ENCODE results near the gene RXRA.

RXRA gene

DNA sequence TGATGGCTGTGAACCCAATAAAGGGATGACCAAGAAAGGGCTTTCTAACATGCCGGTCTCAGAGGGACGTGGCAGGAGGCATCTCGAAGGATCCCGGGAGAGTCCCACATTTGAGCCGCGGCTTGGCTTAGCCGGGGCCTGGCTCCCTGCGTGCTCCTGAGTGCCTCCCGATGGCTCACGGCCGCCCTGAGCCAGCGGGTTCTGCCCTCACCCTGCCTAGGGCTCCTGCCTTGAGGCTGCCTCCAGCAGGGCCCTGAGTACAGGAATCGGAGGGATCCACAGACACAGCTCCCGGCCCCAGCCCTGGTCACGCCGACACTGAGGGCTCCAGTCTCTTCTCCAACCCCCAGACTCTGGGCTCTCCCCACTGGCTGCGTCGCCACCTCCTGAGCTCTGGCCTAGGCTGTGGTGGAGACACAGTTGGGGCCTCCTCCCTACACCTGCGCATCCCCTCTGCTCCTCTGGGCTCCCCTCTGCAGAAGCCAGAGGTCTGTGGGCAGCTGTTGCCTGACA is 44.1 kb upstream of the RXRA start:
- H3K79me2 ChIP-seq (ENCODE audit: insufficient read depth, low read length), result no peaks in the 10 kb centered on the region
- H3K9ac ChIP-seq (ENCODE audit: low read depth, low read length), result no peak overlapping the region
- no peaks in the 10 kb centered on the region for H3K9me3 ChIP-seq (ENCODE audit: insufficient read depth, low read length, severe bottlenecking)
- ATAC-seq (ENCODE audit: insufficient read depth, low read depth) (no peak), DNase-seq (no peak)
- H2AFZ ChIP-seq (ENCODE audit: low read depth, low read length), result no peak overlapping the region
- no peak overlapping the region for H3K4me2 ChIP-seq (ENCODE audit: insufficient read depth, low read length)
- no peak overlapping the region for H3K27ac ChIP-seq (ENCODE audit: low read length)
- no peaks in the 10 kb centered on the region for H3K4me1 ChIP-seq (ENCODE audit: insufficient read depth, low read length)
- no peaks in the 10 kb centered on the region for H3K36me3 ChIP-seq (ENCODE audit: insufficient read depth, low read length)
- no peaks in the 10 kb centered on the region; the same call in 1 of the 2 replicates for H4K20me1 ChIP-seq (ENCODE audit: insufficient read depth, low read length)
- no peak overlapping the region for H3K4me3 ChIP-seq (ENCODE audit: low read depth in 1 of 2, low read length in 2 of 2)
- no peaks in the 10 kb centered on the region for H3K27me3 ChIP-seq (ENCODE audit: insufficient read depth, low read length, poor library complexity)
- TF ChIP-seq EZH2 (IDR thresholded peaks at IDR 0.05; ENCODE audit: borderline replicate concordance, low read depth, low read length, severe bottlenecking) (no peak), CTCF (IDR thresholded peaks at IDR 0.05; ENCODE audit: borderline replicate concordance, extremely low read depth, low read length, poor library complexity, severe bottlenecking) (no peak)

- H2AFZ ChIP-seq (ENCODE audit: low read depth, low read length), result no peak overlapping the region
- H3K79me2 ChIP-seq (ENCODE audit: insufficient read depth, low read length), result no peaks in the 10 kb centered on the region
- DNase-seq (no peak), ATAC-seq (ENCODE audit: insufficient read depth, low read depth) (no peak)
- H3K27me3 ChIP-seq (ENCODE audit: insufficient read depth, low read length, poor library complexity), result no peaks in the 10 kb centered on the region
- TF ChIP-seq EZH2 (IDR thresholded peaks at IDR 0.05; ENCODE audit: borderline replicate concordance, low read depth, low read length, severe bottlenecking), result no peak
- no peak for TF ChIP-seq CTCF (IDR thresholded peaks at IDR 0.05; ENCODE audit: borderline replicate concordance, extremely low read depth, low read length, poor library complexity, severe bottlenecking)
- H3K4me3 ChIP-seq (ENCODE audit: low read depth in 1 of 2, low read length in 2 of 2), result no peak overlapping the region
- H3K4me2 ChIP-seq (ENCODE audit: insufficient read depth, low read length), result no peak overlapping the region
- H3K36me3 ChIP-seq (ENCODE audit: insufficient read depth, low read length), result no peaks in the 10 kb centered on the region
- no peaks in the 10 kb centered on the region for H3K4me1 ChIP-seq (ENCODE audit: insufficient read depth, low read length)
- H3K9me3 ChIP-seq (ENCODE audit: insufficient read depth, low read length, severe bottlenecking), result no peaks in the 10 kb centered on the region
- H3K27ac ChIP-seq (ENCODE audit: low read length), result no peak overlapping the region
- no peaks in the 10 kb centered on the region; the same call in 1 of the 2 replicates for H4K20me1 ChIP-seq (ENCODE audit: insufficient read depth, low read length)
- H3K9ac ChIP-seq (ENCODE audit: low read depth, low read length), result no peak overlapping the region
These were observed 43.1 kb upstream of the RXRA start for GRCh38 chr9:134283111-134283515.

DNA sequence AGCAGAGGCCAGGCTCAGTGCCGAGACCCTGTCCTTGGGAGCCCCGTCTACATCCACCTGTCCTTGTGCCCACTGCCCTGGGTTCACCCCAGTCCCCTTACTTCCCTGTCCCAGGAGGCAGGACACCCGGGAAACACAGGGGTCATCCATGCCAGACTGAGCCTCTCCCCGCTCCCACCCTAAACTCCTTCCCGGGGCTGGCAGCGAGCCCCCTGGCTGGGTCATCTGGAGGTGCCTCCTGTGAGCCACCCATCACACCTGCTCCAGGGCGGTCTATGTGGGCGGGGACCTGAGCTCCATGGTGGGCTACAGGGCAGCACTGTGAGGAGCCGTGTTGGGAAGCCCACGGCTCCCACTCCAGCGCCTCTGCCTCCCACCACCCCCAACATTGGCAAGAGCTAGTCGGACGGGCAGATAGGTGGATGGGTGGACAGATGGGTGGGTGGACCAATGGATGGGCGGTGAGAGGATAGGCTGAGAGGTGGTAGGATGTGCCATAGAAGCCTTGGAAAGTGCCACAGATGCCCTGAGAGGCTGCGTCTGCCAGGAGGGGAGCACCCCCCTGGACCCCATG is 42.5 kb upstream of the RXRA start:
- Histone ChIP-seq H3K4me3 (ENCODE audit: low read depth in 1 of 2, low read length in 2 of 2) (no peak overlapping the region), H3K4me2 (ENCODE audit: insufficient read depth, low read length) (no peak overlapping the region), H3K27ac (ENCODE audit: low read length) (no peak overlapping the region), H3K4me1 (ENCODE audit: insufficient read depth, low read length) (no peaks in the 10 kb centered on the region), H3K9ac (ENCODE audit: low read depth, low read length) (no peak overlapping the region), H3K27me3 (ENCODE audit: insufficient read depth, low read length, poor library complexity) (no peaks in the 10 kb centered on the region), H4K20me1 (ENCODE audit: insufficient read depth, low read length) (no peaks in the 10 kb centered on the region; the same call in 1 of the 2 replicates), H3K9me3 (ENCODE audit: insufficient read depth, low read length, severe bottlenecking) (no peaks in the 10 kb centered on the region), H3K79me2 (ENCODE audit: insufficient read depth, low read length) (no peaks in the 10 kb centered on the region), H2AFZ (ENCODE audit: low read depth, low read length) (no peak overlapping the region), H3K36me3 (ENCODE audit: insufficient read depth, low read length) (no peaks in the 10 kb centered on the region)
- TF ChIP-seq EZH2 (IDR thresholded peaks at IDR 0.05; ENCODE audit: borderline replicate concordance, low read depth, low read length, severe bottlenecking) (no peak), CTCF (IDR thresholded peaks at IDR 0.05; ENCODE audit: borderline replicate concordance, extremely low read depth, low read length, poor library complexity, severe bottlenecking) (no peak)
- ATAC-seq (ENCODE audit: insufficient read depth, low read depth) (no peak), DNase-seq (no peak)
